ENCODE results near the gene TSPEAR.

TSPEAR gene

DNA sequence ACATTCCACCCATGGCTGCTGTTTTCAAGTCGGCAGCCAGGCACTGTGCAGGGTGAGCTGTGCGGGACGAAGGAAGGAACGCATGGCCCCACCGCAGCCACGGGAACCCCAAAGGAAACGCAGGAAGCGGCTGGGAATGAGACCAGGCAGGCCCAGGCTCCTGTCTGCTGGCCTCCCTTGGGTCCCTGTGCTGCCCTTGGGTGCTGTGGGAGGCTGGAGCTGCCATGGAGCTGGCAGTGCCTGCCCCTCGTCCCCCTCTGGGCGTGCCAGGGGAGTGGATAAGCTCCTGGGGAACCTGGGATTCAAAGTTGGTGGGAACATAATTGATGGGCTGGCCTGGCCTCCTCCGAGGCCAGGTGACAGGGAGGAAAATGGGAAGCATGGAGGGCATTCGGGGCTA, 143.1 kb downstream of the TSPEAR start:
- Mint-ChIP-seq H3K9me3 (peaks cover 24% of the 10 kb centered on the region), H3K27ac (no peak overlapping the region), H3K4me1 (no peaks in the 10 kb centered on the region), H3K27me3 (ENCODE audit: low read depth) (peaks cover 28% of the 10 kb centered on the region), H3K4me3 (no peak overlapping the region), H3K36me3 (ENCODE audit: low read depth) (no peaks in the 10 kb centered on the region)
- TF ChIP-seq, protein P1, sequence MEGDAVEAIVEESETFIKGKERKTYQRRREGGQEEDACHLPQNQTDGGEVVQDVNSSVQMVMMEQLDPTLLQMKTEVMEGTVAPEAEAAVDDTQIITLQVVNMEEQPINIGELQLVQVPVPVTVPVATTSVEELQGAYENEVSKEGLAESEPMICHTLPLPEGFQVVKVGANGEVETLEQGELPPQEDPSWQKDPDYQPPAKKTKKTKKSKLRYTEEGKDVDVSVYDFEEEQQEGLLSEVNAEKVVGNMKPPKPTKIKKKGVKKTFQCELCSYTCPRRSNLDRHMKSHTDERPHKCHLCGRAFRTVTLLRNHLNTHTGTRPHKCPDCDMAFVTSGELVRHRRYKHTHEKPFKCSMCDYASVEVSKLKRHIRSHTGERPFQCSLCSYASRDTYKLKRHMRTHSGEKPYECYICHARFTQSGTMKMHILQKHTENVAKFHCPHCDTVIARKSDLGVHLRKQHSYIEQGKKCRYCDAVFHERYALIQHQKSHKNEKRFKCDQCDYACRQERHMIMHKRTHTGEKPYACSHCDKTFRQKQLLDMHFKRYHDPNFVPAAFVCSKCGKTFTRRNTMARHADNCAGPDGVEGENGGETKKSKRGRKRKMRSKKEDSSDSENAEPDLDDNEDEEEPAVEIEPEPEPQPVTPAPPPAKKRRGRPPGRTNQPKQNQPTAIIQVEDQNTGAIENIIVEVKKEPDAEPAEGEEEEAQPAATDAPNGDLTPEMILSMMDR (IDR thresholded peaks at IDR 0.05; ENCODE audit: unreplicated experiment in 3 of 3), result no peak

GRCh38 chr21:44567481-44568171, 143.7 kb downstream of the TSPEAR start:
- TF ChIP-seq, protein P1 (IDR thresholded peaks at IDR 0.05; ENCODE audit: unreplicated experiment in 3 of 3), result no peak
- Mint-ChIP-seq H3K4me1 (no peaks in the 10 kb centered on the region), H3K4me3 (no peak overlapping the region), H3K9me3 (peaks cover 21% of the 10 kb centered on the region), H3K27me3 (ENCODE audit: low read depth) (peaks cover 23% of the 10 kb centered on the region), H3K27ac (no peak overlapping the region), H3K36me3 (ENCODE audit: low read depth) (no peaks in the 10 kb centered on the region)

DNA sequence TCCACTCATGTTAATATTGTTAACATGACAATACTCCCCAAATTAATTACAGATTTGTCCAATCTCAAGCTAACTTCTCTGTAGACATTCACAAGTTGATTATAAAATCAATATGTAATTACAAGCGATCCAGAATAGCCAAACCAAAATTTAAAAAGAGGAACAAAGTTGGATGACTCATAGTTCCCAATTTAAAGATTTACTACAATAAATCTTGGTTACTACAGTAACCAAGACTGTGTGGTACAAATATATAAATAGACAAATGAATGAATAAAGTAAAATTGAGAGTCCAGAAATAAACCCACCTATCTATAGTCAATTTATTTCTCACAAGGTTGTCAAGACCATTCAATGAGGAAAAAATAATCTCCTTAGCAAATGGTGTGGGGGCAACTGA, 145.0 kb downstream of the TSPEAR start:
- peaks cover 20% of the 10 kb centered on the region for H3K9me3 Mint-ChIP-seq
- peaks cover 27% of the 10 kb centered on the region for H3K27me3 Mint-ChIP-seq (ENCODE audit: low read depth)
- H3K4me3 Mint-ChIP-seq, result no peak overlapping the region
- TF ChIP-seq, protein P1 (IDR thresholded peaks at IDR 0.05; ENCODE audit: unreplicated experiment in 3 of 3), result no peak
- H3K36me3 Mint-ChIP-seq (ENCODE audit: low read depth), result no peaks in the 10 kb centered on the region
- no peak overlapping the region for H3K27ac Mint-ChIP-seq
- no peaks in the 10 kb centered on the region for H3K4me1 Mint-ChIP-seq

DNA sequence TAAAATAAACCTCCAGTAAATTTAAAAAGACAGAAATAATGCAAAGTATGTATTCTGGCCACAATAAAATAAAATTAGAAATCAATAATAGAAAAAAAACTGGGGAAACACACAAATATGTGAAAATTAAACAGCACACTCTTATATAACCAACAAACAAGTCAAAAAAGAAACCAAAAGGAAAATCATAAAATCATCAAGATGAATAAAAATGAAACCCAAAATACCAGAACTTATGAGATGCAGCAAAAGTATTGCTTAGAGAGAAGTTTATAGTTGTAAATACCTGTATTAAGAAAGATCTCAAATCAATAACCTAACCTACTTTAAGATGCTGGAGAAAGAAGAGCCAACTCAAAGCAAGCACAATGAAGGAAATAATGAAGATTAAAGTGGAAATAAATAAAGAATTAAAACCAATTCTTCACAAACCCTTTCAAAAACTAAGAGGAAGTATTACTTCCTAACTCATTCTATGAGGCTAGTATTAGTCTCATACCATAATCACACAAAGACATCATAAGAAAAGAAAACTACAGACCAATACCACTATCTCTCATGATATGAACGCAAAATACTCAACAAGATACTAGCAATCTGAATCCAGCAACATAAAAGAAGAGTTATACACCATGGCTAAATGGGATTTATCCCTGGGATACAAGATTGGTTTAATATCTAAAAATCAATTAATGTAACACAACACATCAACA, 146.3 kb downstream of the TSPEAR start:
- H3K9me3 Mint-ChIP-seq, result peaks cover 18% of the 10 kb centered on the region
- H3K4me1 Mint-ChIP-seq, result no peaks in the 10 kb centered on the region
- H3K27ac Mint-ChIP-seq, result no peak overlapping the region
- TF ChIP-seq, protein P1 (IDR thresholded peaks at IDR 0.05; ENCODE audit: unreplicated experiment in 3 of 3), result no peak
- peaks cover 29% of the 10 kb centered on the region for H3K27me3 Mint-ChIP-seq (ENCODE audit: low read depth)
- no peaks in the 10 kb centered on the region for H3K36me3 Mint-ChIP-seq (ENCODE audit: low read depth)
- no peak overlapping the region for H3K4me3 Mint-ChIP-seq

GRCh38 chr21:44564099-44564498, 147.3 kb downstream of the TSPEAR start:
- no peaks in the 10 kb centered on the region for H3K36me3 Mint-ChIP-seq (ENCODE audit: low read depth)
- TF ChIP-seq, protein P1 (IDR thresholded peaks at IDR 0.05; ENCODE audit: unreplicated experiment in 3 of 3), result no peak
- H3K27ac Mint-ChIP-seq, result no peak overlapping the region
- H3K27me3 Mint-ChIP-seq (ENCODE audit: low read depth), result peaks cover 26% of the 10 kb centered on the region
- H3K4me1 Mint-ChIP-seq, result no peaks in the 10 kb centered on the region
- H3K9me3 Mint-ChIP-seq, result peaks cover 22% of the 10 kb centered on the region
- no peak overlapping the region for H3K4me3 Mint-ChIP-seq

All from nephron (organoid).